ENCODE measurements around the gene CEP95.

The CEP95 gene

DNA sequence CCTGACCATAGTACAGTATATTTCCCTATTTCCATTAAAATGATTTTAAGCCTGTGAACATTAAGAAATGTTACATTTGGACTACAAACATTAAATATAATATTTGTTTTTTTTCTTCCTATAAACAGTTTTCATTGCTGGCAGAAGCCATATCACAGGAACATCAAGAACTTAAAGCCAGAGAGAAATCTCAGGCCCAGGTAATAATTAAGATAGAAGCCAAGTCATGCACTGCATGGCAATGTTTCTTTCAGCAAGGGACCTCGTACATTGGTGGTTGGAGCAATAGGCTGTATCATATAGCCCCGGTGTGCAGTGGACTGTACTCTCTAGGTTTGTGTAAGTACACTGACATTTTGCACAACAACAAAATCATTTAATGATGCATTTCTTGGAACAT lies 30.1 kb downstream of the CEP95 start:
- no peak overlapping the region for H3K23ac ChIP-seq (ENCODE audit: low read length)
- no peak overlapping the region for H3K4me3 ChIP-seq (ENCODE audit: low read length)
- H2AK5ac ChIP-seq (ENCODE audit: low read length): no peak overlapping the region
- DNase-seq: no peak
- H3K9ac ChIP-seq (ENCODE audit: low read length): no peak overlapping the region
- no CpG with 5 or more reads among the region's 2 CpGs for WGBS (ENCODE audit: extremely low coverage, insufficient coverage, low lambda C conversion rate)
- no peak overlapping the region for H2BK15ac ChIP-seq (replicated peaks; ENCODE audit: low read depth)
- no peaks in the 10 kb centered on the region for H3K4me1 ChIP-seq (ENCODE audit: control insufficient read depth, low read depth, low read length)
- H3K56ac ChIP-seq (ENCODE audit: low read length): no peak overlapping the region
- H3K36me3 ChIP-seq (ENCODE audit: control insufficient read depth, insufficient read depth, low read length): peaks cover 29% of the 10 kb centered on the region
- H2BK5ac ChIP-seq (ENCODE audit: low read length): no peak overlapping the region
- H2BK120ac ChIP-seq (ENCODE audit: low read depth, low read length): no peak overlapping the region
- H3K79me1 ChIP-seq (ENCODE audit: low read length): peaks cover 2% of the 10 kb centered on the region
- H4K8ac ChIP-seq (ENCODE audit: low read depth, low read length): no peak overlapping the region
- H3K27ac ChIP-seq (ENCODE audit: low read depth, low read length): no peak overlapping the region
- no peaks in the 10 kb centered on the region for H3K79me2 ChIP-seq (ENCODE audit: control insufficient read depth, insufficient read depth, low read length)
- no peak overlapping the region for H3K4ac ChIP-seq (ENCODE audit: low read depth, low read length)
- no peaks in the 10 kb centered on the region for H3K27me3 ChIP-seq (ENCODE audit: insufficient read depth, low read length, poor library complexity)
- no peak overlapping the region for H3K18ac ChIP-seq (ENCODE audit: low read length)
- no peak overlapping the region for H3K4me2 ChIP-seq (ENCODE audit: low read length)
- H4K5ac ChIP-seq (ENCODE audit: low read length): no peak overlapping the region

GRCh38 chr17:64537488-64537887 lies 30.7 kb downstream of the CEP95 start:
- Histone ChIP-seq H4K5ac (ENCODE audit: low read length) (no peak overlapping the region), H4K8ac (ENCODE audit: low read depth, low read length) (no peak overlapping the region), H3K79me2 (ENCODE audit: control insufficient read depth, insufficient read depth, low read length) (no peaks in the 10 kb centered on the region), H3K36me3 (ENCODE audit: control insufficient read depth, insufficient read depth, low read length) (peaks cover 23% of the 10 kb centered on the region), H3K23ac (ENCODE audit: low read length) (no peak overlapping the region), H3K18ac (ENCODE audit: low read length) (no peak overlapping the region), H3K9ac (ENCODE audit: low read length) (no peak overlapping the region), H2BK5ac (ENCODE audit: low read length) (no peak overlapping the region), H3K79me1 (ENCODE audit: low read length) (peaks cover 2% of the 10 kb centered on the region), H3K4me2 (ENCODE audit: low read length) (no peak overlapping the region), H3K4me3 (ENCODE audit: low read length) (no peak overlapping the region), H3K56ac (ENCODE audit: low read length) (no peak overlapping the region), H3K27me3 (ENCODE audit: insufficient read depth, low read length, poor library complexity) (no peaks in the 10 kb centered on the region), H3K27ac (ENCODE audit: low read depth, low read length) (no peak overlapping the region), H2BK120ac (ENCODE audit: low read depth, low read length) (no peak overlapping the region), H3K4me1 (ENCODE audit: control insufficient read depth, low read depth, low read length) (no peaks in the 10 kb centered on the region), H2AK5ac (ENCODE audit: low read length) (no peak overlapping the region), H2BK15ac (replicated peaks; ENCODE audit: low read depth) (no peak overlapping the region), H3K4ac (ENCODE audit: low read depth, low read length) (no peak overlapping the region)
- no peak for DNase-seq
- WGBS (ENCODE audit: extremely low coverage, insufficient coverage, low lambda C conversion rate): no CpG with 5 or more reads among the region's 5 CpGs

DNA sequence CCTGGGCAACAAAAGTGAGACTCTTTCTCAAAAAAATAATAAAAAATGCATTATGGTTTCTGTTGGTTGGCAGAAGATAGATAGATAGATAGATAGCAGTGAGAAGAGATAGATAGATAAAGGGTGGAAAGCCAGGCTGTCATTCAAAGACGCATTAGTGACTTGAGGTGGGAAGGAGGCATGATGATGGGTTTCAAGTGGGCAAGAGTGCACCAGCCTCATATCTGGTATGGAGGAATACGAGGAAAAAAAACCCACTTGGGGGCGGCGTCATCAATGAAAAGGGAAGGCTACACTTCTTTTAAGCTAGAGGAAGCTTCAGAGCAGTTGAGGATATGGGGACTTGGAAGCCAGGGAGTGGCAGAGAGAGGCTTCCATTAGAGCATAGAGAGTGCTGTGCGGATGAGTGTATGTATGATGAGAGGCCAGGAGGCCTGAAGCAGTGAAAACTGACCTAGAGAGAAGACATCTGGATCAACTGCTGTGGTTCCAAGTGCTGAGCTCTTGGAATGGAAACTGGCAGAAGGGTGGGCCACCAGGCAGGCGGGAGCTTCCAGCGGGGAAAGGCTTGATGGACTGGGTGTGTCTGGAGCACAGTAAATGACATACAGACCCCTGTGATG lies 31.8 kb downstream of the CEP95 start:
- no peaks in the 10 kb centered on the region for H3K27me3 ChIP-seq (ENCODE audit: insufficient read depth, low read length, poor library complexity)
- H3K27ac ChIP-seq (ENCODE audit: low read depth, low read length): no peak overlapping the region
- H3K36me3 ChIP-seq (ENCODE audit: control insufficient read depth, insufficient read depth, low read length): peaks cover 21% of the 10 kb centered on the region
- no peak overlapping the region for H3K4me3 ChIP-seq (ENCODE audit: low read length)
- no peak overlapping the region for H2BK5ac ChIP-seq (ENCODE audit: low read length)
- H4K5ac ChIP-seq (ENCODE audit: low read length): no peak overlapping the region
- no peak overlapping the region for H3K56ac ChIP-seq (ENCODE audit: low read length)
- DNase-seq: no peak
- H3K79me2 ChIP-seq (ENCODE audit: control insufficient read depth, insufficient read depth, low read length): no peaks in the 10 kb centered on the region
- H3K23ac ChIP-seq (ENCODE audit: low read length): no peak overlapping the region
- no peak overlapping the region for H2AK5ac ChIP-seq (ENCODE audit: low read length)
- WGBS (ENCODE audit: extremely low coverage, insufficient coverage, low lambda C conversion rate): no CpG with 5 or more reads among the region's 7 CpGs
- H3K79me1 ChIP-seq (ENCODE audit: low read length): peaks cover 2% of the 10 kb centered on the region
- no peak overlapping the region for H4K8ac ChIP-seq (ENCODE audit: low read depth, low read length)
- no peaks in the 10 kb centered on the region for H3K4me1 ChIP-seq (ENCODE audit: control insufficient read depth, low read depth, low read length)
- H3K4me2 ChIP-seq (ENCODE audit: low read length): no peak overlapping the region
- H2BK15ac ChIP-seq (replicated peaks; ENCODE audit: low read depth): no peak overlapping the region
- H3K4ac ChIP-seq (ENCODE audit: low read depth, low read length): no peak overlapping the region
- H2BK120ac ChIP-seq (ENCODE audit: low read depth, low read length): no peak overlapping the region
- H3K18ac ChIP-seq (ENCODE audit: low read length): no peak overlapping the region
- H3K9ac ChIP-seq (ENCODE audit: low read length): no peak overlapping the region

- no peak for DNase-seq
- no peak overlapping the region for H4K8ac ChIP-seq (ENCODE audit: low read depth, low read length)
- no peak overlapping the region for H3K4me2 ChIP-seq (ENCODE audit: low read length)
- no peaks in the 10 kb centered on the region for H3K79me2 ChIP-seq (ENCODE audit: control insufficient read depth, insufficient read depth, low read length)
- H3K9ac ChIP-seq (ENCODE audit: low read length): no peak overlapping the region
- no peak overlapping the region for H3K4ac ChIP-seq (ENCODE audit: low read depth, low read length)
- H2BK15ac ChIP-seq (replicated peaks; ENCODE audit: low read depth): no peak overlapping the region
- no peak overlapping the region for H3K56ac ChIP-seq (ENCODE audit: low read length)
- no peaks in the 10 kb centered on the region for H3K4me1 ChIP-seq (ENCODE audit: control insufficient read depth, low read depth, low read length)
- H4K5ac ChIP-seq (ENCODE audit: low read length): no peak overlapping the region
- H2AK5ac ChIP-seq (ENCODE audit: low read length): no peak overlapping the region
- H3K27ac ChIP-seq (ENCODE audit: low read depth, low read length): no peak overlapping the region
- H3K36me3 ChIP-seq (ENCODE audit: control insufficient read depth, insufficient read depth, low read length): peaks cover 9% of the 10 kb centered on the region
- no peak overlapping the region for H2BK120ac ChIP-seq (ENCODE audit: low read depth, low read length)
- no peak overlapping the region for H3K4me3 ChIP-seq (ENCODE audit: low read length)
- no peak overlapping the region for H3K18ac ChIP-seq (ENCODE audit: low read length)
- no peak overlapping the region for H3K23ac ChIP-seq (ENCODE audit: low read length)
- no CpG with 5 or more reads among the region's 5 CpGs for WGBS (ENCODE audit: extremely low coverage, insufficient coverage, low lambda C conversion rate)
- H2BK5ac ChIP-seq (ENCODE audit: low read length): no peak overlapping the region
- H3K27me3 ChIP-seq (ENCODE audit: insufficient read depth, low read length, poor library complexity): no peaks in the 10 kb centered on the region
- H3K79me1 ChIP-seq (ENCODE audit: low read length): peaks cover under 1% of the 10 kb centered on the region
Observed at GRCh38 chr17:64540118-64540776, 33.5 kb downstream of the CEP95 start.

DNA sequence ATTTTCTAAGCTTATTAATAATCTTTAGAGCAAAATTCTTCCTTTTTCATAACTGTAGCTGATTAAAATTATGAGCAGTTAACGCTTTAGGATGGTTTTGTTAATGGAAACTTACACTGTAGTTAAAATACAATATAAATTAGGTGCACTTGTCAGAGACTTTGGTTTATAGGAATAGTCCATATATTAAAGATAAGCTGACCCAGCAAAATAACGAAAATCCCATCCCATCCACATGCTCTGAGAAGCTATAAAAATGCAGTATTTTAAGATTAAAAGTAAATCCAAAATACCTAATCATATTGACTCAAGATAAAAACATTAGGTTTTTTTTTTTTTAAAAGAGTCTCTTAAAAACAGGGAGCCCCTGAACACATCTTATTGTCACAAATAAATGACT lies 38.0 kb downstream of the CEP95 start:
- no peak overlapping the region for H2BK15ac ChIP-seq (replicated peaks; ENCODE audit: low read depth)
- no peaks in the 10 kb centered on the region for H3K79me2 ChIP-seq (ENCODE audit: control insufficient read depth, insufficient read depth, low read length)
- no peaks in the 10 kb centered on the region for H3K36me3 ChIP-seq (ENCODE audit: control insufficient read depth, insufficient read depth, low read length)
- H3K4me1 ChIP-seq (ENCODE audit: control insufficient read depth, low read depth, low read length): no peaks in the 10 kb centered on the region
- no peak overlapping the region for H4K8ac ChIP-seq (ENCODE audit: low read depth, low read length)
- H3K18ac ChIP-seq (ENCODE audit: low read length): no peak overlapping the region
- H3K4me3 ChIP-seq (ENCODE audit: low read length): no peak overlapping the region
- WGBS (ENCODE audit: extremely low coverage, insufficient coverage, low lambda C conversion rate): no CpG with 5 or more reads among the region's 2 CpGs
- H3K79me1 ChIP-seq (ENCODE audit: low read length): no peaks in the 10 kb centered on the region
- DNase-seq: no peak
- no peak overlapping the region for H2AK5ac ChIP-seq (ENCODE audit: low read length)
- no peaks in the 10 kb centered on the region for H3K27me3 ChIP-seq (ENCODE audit: insufficient read depth, low read length, poor library complexity)
- H2BK120ac ChIP-seq (ENCODE audit: low read depth, low read length): no peak overlapping the region
- no peak overlapping the region for H3K56ac ChIP-seq (ENCODE audit: low read length)
- H3K27ac ChIP-seq (ENCODE audit: low read depth, low read length): no peak overlapping the region
- H3K9ac ChIP-seq (ENCODE audit: low read length): no peak overlapping the region
- H3K4me2 ChIP-seq (ENCODE audit: low read length): no peak overlapping the region
- H4K5ac ChIP-seq (ENCODE audit: low read length): no peak overlapping the region
- no peak overlapping the region for H3K23ac ChIP-seq (ENCODE audit: low read length)
- H3K4ac ChIP-seq (ENCODE audit: low read depth, low read length): no peak overlapping the region
- no peak overlapping the region for H2BK5ac ChIP-seq (ENCODE audit: low read length)

DNA sequence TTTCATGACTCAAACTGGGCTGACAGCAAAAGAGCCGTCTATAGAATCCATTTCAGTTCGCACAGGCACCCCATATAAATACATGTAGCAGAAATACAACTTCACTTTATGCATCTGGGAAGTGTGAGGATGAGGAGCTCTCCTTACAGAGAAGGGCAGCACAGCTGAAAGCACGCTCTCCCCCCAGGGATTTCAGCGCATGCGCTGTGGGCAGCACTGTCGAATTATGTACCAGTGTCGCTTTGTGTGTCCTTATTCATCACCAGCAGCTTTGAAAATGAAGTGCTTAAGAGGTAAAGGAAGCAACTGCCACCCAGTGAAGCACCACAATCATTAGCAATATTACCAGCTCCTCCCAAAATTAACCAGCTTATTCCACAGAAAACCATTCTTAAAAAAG lies 39.9 kb downstream of the CEP95 start:
- no peaks in the 10 kb centered on the region for H3K79me2 ChIP-seq (ENCODE audit: control insufficient read depth, insufficient read depth, low read length)
- H2AK5ac ChIP-seq (ENCODE audit: low read length): no peak overlapping the region
- no peak overlapping the region for H2BK120ac ChIP-seq (ENCODE audit: low read depth, low read length)
- no peaks in the 10 kb centered on the region for H3K27me3 ChIP-seq (ENCODE audit: insufficient read depth, low read length, poor library complexity)
- H2BK15ac ChIP-seq (replicated peaks; ENCODE audit: low read depth): no peak overlapping the region
- no peaks in the 10 kb centered on the region for H3K36me3 ChIP-seq (ENCODE audit: control insufficient read depth, insufficient read depth, low read length)
- no peak overlapping the region for H4K5ac ChIP-seq (ENCODE audit: low read length)
- H3K4ac ChIP-seq (ENCODE audit: low read depth, low read length): no peak overlapping the region
- no peak overlapping the region for H3K9ac ChIP-seq (ENCODE audit: low read length)
- no peak for DNase-seq
- no peak overlapping the region for H3K18ac ChIP-seq (ENCODE audit: low read length)
- no CpG with 5 or more reads among the region's 7 CpGs for whole genome bisulfite sequencing (ENCODE audit: extremely low coverage, insufficient coverage, low lambda C conversion rate)
- H3K4me2 ChIP-seq (ENCODE audit: low read length): no peak overlapping the region
- H3K23ac ChIP-seq (ENCODE audit: low read length): no peak overlapping the region
- no peak overlapping the region for H3K27ac ChIP-seq (ENCODE audit: low read depth, low read length)
- no peak overlapping the region for H2BK5ac ChIP-seq (ENCODE audit: low read length)
- H3K4me3 ChIP-seq (ENCODE audit: low read length): no peak overlapping the region
- no peak overlapping the region for H4K8ac ChIP-seq (ENCODE audit: low read depth, low read length)
- H3K4me1 ChIP-seq (ENCODE audit: control insufficient read depth, low read depth, low read length): no peaks in the 10 kb centered on the region
- H3K56ac ChIP-seq (ENCODE audit: low read length): no peak overlapping the region
- H3K79me1 ChIP-seq (ENCODE audit: low read length): no peaks in the 10 kb centered on the region

Data from mesendoderm (in vitro differentiated cells).